HepG2 (cell line): ENCODE measurements around the gene CHD2.

Experiments used
- CCAR2 ChIP-seq: fragments of 200-400 bp; formaldehyde crosslinking; optimal IDR thresholded peaks from 2 replicates; pipeline ENCODE3; 2018; ENCODE audit warnings: low read depth, mild to moderate bottlenecking, low read length, moderate library complexity
- CTCF ChIP-seq: sonication (generic); formaldehyde crosslinking; IDR thresholded peaks from 2 replicates; pipeline ENCODE4 v1.5.0; 2020; ENCODE audit warnings: mild to moderate bottlenecking, missing genetic modification reagents, moderate library complexity
- ESRRA ChIP-seq: sonication (generic); formaldehyde crosslinking; IDR thresholded peaks from 2 replicates; pipeline ENCODE4 v1.5.1; 2020; ENCODE audit warnings: mild to moderate bottlenecking, low read depth, missing genetic modification reagents
- POLR2A ChIP-seq, 2 experiments: IDR thresholded peaks; 2 replicates each; pipeline ENCODE4 v1.6.1; 2011; ENCODE audit warnings: low read depth in 2 of 2, low read length in 2 of 2, mild to moderate bottlenecking in 1 of 2, moderate library complexity in 1 of 2; ENCODE audit not compliant: insufficient read depth in 1 of 2
- TAF1 ChIP-seq: sonication (generic); formaldehyde crosslinking; IDR thresholded peaks from 2 replicates; pipeline ENCODE4 v1.4.0; 2020; ENCODE audit warnings: missing genetic modification reagents
- ZBTB33 ChIP-seq: sonication (generic); formaldehyde crosslinking; IDR thresholded peaks from 2 replicates; pipeline ENCODE4 v1.4.0; 2020; ENCODE audit warnings: missing genetic modification reagents
- ZFP41 ChIP-seq: sonication (generic); formaldehyde crosslinking; IDR thresholded peaks from 2 replicates; pipeline ENCODE4 v1.4.0; 2020; ENCODE audit warnings: mild to moderate bottlenecking, missing genetic modification reagents, borderline replicate concordance
- ZNF276 ChIP-seq: sonication (generic); formaldehyde crosslinking; IDR thresholded peaks from 2 replicates; pipeline ENCODE4 v1.4.0; 2020; ENCODE audit warnings: mild to moderate bottlenecking, low read depth, missing genetic modification reagents

- TF ChIP-seq ZBTB33 (no peak), TAF1 (no peak), CCAR2 (no peak), ESRRA (no peak), ZFP41 (CRISPR knock-in tag) (no peak), POLR2A (IDR thresholded peaks at IDR 0.05; ENCODE audit: insufficient read depth in 1 of 2, low read depth in 2 of 2, low read length in 2 of 2) (no peak), ZNF276 (CRISPR knock-in tag) (no peak), CTCF (CRISPR knock-in tag) (no peak)
These were observed 101.8 kb downstream of the CHD2 start for GRCh38 chr15:93001881-93002280.
